ENCODE results near the gene CAV1. TPM values are rescaled to one million over a fixed set of nuclear protein-coding genes. Genes with fewer than 3 reads are reported as not detected.

The CAV1 gene
- total and polyA plus RNA-seq, 7 donors: 57.6 to 120 (median 68.1) TPM

- no peak for DNase-seq
- H3K36me3 ChIP-seq (ENCODE audit: insufficient read depth in 1 of 2, low read depth in 1 of 2): no peaks in the 10 kb centered on the region
- H3K4me1 ChIP-seq: peaks cover 10% of the 10 kb centered on the region
- TF ChIP-seq CTCF (IDR thresholded peaks at IDR 0.05): peak; percentile 78
- H3K4me3 ChIP-seq: no peak overlapping the region
- no peaks in the 10 kb centered on the region for H3K9me3 ChIP-seq
- no peak overlapping the region for H3K27ac ChIP-seq
- H3K27me3 ChIP-seq (ENCODE audit: insufficient read depth in 3 of 3, low read length in 2 of 3): no peaks in the 10 kb centered on the region
- intact Hi-C loops (cut with DNase I): loop anchor here (2.0 to 5.0 kb wide), 2 partner anchors 62 to 330 kb away; partner anchors contain the start of gene CAV1 (in 2 of the 2)
- WGBS, 3 donors: 32 to 47% (median 46%) methylated on average over 4 of the region's 4 CpGs
- ATAC-seq: peak in 3 of 4 donors; percentile 36 to 69 (median 57)
Measured at GRCh38 chr7:116588641-116589594, 64.1 kb downstream of the CAV1 start.

- ATAC-seq (peak; percentile 46 to 79 (median 60)), DNase-seq (no peak)
- intact Hi-C loops (cut with DNase I): loop anchor here (1.0 to 5.0 kb wide), 5 partner anchors 71 to 419 kb away; no protein-coding TSS in a partner anchor
- Histone ChIP-seq H3K9me3 (no peaks in the 10 kb centered on the region), H3K4me1 (peaks cover 10% of the 10 kb centered on the region), H3K27me3 (ENCODE audit: insufficient read depth in 3 of 3, low read length in 2 of 3) (no peaks in the 10 kb centered on the region), H3K36me3 (ENCODE audit: insufficient read depth in 1 of 2, low read depth in 1 of 2) (no peaks in the 10 kb centered on the region), H3K27ac (no peak overlapping the region), H3K4me3 (peak overlapping the region; percentile 44)
- WGBS, 3 donors: 29 to 31% (median 30%) methylated on average over 9 of the region's 9 CpGs
- TF ChIP-seq CTCF (IDR thresholded peaks at IDR 0.05): peak; percentile 75
Measured at GRCh38 chr7:116591202-116592040, 66.6 kb downstream of the CAV1 start.

- intact Hi-C loops (cut with DNase I): loop anchor here in 1 of 2 donors (1.0 to 5.0 kb wide), 4 partner anchors 70 to 420 kb away; no protein-coding TSS in a partner anchor
- no peak overlapping the region for H3K27ac ChIP-seq
- DNase-seq (no peak), ATAC-seq (peak in 1 of 4 donors; percentile 36)
- no peak for TF ChIP-seq CTCF (IDR thresholded peaks at IDR 0.05)
- no peaks in the 10 kb centered on the region for H3K9me3 ChIP-seq
- peaks cover 10% of the 10 kb centered on the region for H3K4me1 ChIP-seq
- WGBS, 3 donors: 2 to 13% (median 5%) methylated on average over 1 of the region's 1 CpG
- no peaks in the 10 kb centered on the region for H3K27me3 ChIP-seq (ENCODE audit: insufficient read depth in 3 of 3, low read length in 2 of 3)
- no peaks in the 10 kb centered on the region for H3K36me3 ChIP-seq (ENCODE audit: insufficient read depth in 1 of 2, low read depth in 1 of 2)
- H3K4me3 ChIP-seq: peak overlapping the region; percentile 44
Measured at GRCh38 chr7:116592041-116592355, 67.2 kb downstream of the CAV1 start.

- peak overlapping the region; percentile 19 for H3K27ac ChIP-seq
- no peaks in the 10 kb centered on the region for H3K36me3 ChIP-seq (ENCODE audit: insufficient read depth in 1 of 2, low read depth in 1 of 2)
- no peaks in the 10 kb centered on the region for H3K27me3 ChIP-seq (ENCODE audit: insufficient read depth in 3 of 3, low read length in 2 of 3)
- no peak for TF ChIP-seq CTCF (IDR thresholded peaks at IDR 0.05)
- DNase-seq (no peak), ATAC-seq (peak; percentile 49 to 71 (median 60))
- intact Hi-C loops (cut with DNase I): loop anchor here in 1 of 2 donors (1.0 to 5.0 kb wide), 4 partner anchors 70 to 420 kb away; no protein-coding TSS in a partner anchor
- H3K4me3 ChIP-seq: peak overlapping the region; percentile 44
- WGBS, 3 donors: 34 to 54% (median 36%) methylated on average over 8 of the region's 8 CpGs
- peaks cover 10% of the 10 kb centered on the region for H3K4me1 ChIP-seq
- H3K9me3 ChIP-seq: no peaks in the 10 kb centered on the region
Measured at GRCh38 chr7:116592445-116592844, 67.6 kb downstream of the CAV1 start.

All from psoas muscle (tissue), 8 donors.